A673 (cell line): Measurements from ENCODE around the gene FBXO31.

Experiments
- EZH2 ChIP-seq: fragments of 200-600 bp; sonication (generic); IDR thresholded peaks from 2 replicates; pipeline ENCODE4 v1.6.1; 2017; ENCODE audit warnings: borderline replicate concordance, low read depth, mild to moderate bottlenecking, mixed read lengths, antibody characterized with exemption, low read length; ENCODE audit not compliant: poor library complexity, severe bottlenecking
- TF ChIP-seq, protein P1 (sequence below): fragments of 300-800, 200-600 bp; sonication (generic); conservative IDR thresholded peaks from 2 replicates; pipeline ENCODE4 v1.5.1; 2017; ENCODE audit warnings: low read depth, mild to moderate bottlenecking, antibody characterized with exemption, low read length, moderate library complexity, mixed read lengths

DNA sequence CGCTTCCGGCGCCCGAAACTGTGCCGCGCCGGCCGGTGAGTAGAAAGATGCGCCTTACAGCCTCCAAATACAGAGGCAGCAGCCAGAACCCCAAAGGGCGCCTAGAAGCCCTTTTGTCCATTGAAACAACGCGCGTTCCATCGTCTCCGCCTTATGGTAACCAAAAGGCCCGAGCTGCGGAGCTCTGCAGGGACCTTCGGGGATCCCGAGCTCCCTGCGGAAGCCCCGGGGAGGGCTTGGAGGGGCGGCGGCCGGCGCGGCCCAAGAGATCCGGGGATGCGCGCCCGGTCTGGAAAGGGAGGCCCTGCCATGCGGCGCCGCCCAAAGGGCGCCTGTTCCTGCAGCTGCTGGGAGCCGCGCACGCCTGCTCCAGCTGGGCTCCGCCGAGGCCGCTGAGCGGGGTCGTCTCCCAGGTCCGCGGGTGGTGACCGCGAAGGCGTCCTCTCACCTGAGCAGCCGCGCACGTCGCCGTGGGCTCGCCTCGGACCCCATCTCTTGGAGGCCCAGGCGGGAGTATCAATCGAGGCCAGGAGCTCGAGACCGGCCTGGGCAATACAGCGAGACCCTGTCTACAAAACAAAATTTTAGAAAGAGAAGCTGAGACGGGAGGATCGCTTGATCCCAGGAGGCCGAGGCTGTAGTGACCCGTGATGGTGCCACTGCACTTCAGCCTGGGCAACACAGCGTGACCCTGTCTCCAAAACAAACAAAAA lies 742 bp upstream of the FBXO31 start:
- TF ChIP-seq, protein P1, sequence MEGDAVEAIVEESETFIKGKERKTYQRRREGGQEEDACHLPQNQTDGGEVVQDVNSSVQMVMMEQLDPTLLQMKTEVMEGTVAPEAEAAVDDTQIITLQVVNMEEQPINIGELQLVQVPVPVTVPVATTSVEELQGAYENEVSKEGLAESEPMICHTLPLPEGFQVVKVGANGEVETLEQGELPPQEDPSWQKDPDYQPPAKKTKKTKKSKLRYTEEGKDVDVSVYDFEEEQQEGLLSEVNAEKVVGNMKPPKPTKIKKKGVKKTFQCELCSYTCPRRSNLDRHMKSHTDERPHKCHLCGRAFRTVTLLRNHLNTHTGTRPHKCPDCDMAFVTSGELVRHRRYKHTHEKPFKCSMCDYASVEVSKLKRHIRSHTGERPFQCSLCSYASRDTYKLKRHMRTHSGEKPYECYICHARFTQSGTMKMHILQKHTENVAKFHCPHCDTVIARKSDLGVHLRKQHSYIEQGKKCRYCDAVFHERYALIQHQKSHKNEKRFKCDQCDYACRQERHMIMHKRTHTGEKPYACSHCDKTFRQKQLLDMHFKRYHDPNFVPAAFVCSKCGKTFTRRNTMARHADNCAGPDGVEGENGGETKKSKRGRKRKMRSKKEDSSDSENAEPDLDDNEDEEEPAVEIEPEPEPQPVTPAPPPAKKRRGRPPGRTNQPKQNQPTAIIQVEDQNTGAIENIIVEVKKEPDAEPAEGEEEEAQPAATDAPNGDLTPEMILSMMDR = no peak
- TF ChIP-seq EZH2 = no peak
